GM12891 (cell line): Measurements from ENCODE around the gene DNAJC5.

ENCODE experiments used
- PAX5 ChIP-seq: IDR thresholded peaks from 2 replicates; pipeline ENCODE4 v1.6.1; 2011; ENCODE audit warnings: low read length, moderate library complexity, mild to moderate bottlenecking; ENCODE audit not compliant: insufficient read depth, severe bottlenecking
- POLR2A ChIP-seq: IDR thresholded peaks from 2 replicates; pipeline ENCODE4 v1.6.1; 2011; ENCODE audit warnings: low read depth, low read length, control low read depth
- POLR2AphosphoS5 ChIP-seq: IDR thresholded peaks from 2 replicates; pipeline ENCODE4 v1.6.1; 2011; ENCODE audit warnings: low read depth, low read length, control low read depth
- TAF1 ChIP-seq: IDR thresholded peaks from 2 replicates; pipeline ENCODE4 v1.6.1; 2011; ENCODE audit warnings: low read depth, low read length, control low read depth

DNA sequence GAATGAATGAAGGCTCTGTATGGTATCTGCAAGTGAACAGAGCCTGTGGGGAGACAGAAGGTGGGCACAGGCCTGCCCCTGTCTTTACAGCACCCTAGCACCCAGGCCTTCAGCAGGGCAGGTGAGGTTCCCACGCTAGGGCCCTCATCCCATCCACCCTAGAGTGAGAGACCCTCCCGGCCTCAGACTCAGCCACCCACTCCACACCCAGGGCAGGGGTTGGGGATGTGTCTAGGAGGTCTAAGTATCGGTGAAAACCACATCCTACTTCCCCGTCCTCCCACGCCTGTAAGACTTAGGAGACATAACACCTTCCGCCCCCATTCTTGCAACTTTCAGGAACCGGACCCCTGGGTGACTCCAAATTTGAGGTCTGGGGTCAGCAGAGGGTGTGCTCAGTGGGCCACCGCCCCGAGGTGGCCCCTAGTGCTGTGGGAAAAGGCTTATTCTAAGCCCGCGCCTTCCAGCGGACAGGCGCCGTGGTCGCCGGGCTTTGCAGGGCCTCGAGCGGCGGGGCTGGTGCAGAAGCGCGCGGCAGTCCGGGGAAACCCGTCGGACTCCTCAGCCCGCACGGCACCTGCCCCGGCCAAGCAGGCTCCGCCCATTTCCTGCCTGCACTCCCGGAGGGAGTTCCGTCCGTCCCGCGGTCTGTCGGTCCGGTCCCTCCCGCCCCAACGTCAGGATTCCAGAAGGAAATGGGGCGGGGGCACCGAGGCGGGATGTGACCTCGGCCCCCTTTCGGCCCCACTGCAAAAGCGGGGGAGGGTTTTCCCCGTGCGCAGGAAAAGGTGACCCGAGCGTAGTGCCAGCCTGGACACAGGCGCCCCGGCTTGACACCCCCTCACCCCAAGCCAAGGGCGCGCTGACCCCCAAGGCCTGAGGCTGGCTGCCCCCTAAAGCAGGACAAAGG is 83.6 kb downstream of the DNAJC5 start:
- TF ChIP-seq TAF1: peak; percentile 63; the same call in 1 of the 2 replicates
- peak; percentile 45; the same call in 1 of the 2 replicates for TF ChIP-seq POLR2AphosphoS5
- peak; percentile 50; the same call in 1 of the 2 replicates for TF ChIP-seq POLR2A
- TF ChIP-seq PAX5: no peak
